ENCODE data around the gene SUGT1.

DNA sequence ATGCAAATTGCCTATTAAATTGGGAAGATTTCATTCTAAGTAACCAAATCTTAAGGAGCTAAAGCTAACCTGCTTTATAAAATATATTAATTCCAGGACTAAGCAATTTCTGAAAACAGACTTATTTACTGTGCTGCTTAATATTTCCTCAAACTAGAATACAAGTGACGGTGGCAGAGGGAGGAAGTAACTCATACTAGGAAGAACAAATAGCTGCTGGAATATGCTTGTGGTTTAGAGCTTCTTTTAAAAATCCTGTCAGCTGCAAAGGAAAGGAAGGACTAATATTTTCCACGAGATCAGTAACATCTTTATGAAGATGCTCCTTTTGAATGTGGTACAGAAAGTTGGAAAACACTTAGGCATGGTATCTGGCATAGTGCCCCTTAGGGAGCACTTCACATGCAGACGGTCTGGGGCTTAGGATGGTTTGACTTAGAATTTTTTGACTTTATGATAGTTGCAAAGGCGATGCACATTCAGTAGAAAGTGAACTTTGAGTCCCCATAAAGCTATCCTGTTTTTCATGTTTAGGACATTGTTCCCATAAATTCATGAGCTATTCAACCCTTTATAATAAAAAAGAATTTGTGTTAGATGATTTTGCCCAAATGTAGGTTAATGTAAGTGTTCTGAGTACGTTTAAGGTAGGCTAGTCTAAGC is 13.8 kb upstream of the SUGT1 start:
- TF ChIP-seq, protein P1, sequence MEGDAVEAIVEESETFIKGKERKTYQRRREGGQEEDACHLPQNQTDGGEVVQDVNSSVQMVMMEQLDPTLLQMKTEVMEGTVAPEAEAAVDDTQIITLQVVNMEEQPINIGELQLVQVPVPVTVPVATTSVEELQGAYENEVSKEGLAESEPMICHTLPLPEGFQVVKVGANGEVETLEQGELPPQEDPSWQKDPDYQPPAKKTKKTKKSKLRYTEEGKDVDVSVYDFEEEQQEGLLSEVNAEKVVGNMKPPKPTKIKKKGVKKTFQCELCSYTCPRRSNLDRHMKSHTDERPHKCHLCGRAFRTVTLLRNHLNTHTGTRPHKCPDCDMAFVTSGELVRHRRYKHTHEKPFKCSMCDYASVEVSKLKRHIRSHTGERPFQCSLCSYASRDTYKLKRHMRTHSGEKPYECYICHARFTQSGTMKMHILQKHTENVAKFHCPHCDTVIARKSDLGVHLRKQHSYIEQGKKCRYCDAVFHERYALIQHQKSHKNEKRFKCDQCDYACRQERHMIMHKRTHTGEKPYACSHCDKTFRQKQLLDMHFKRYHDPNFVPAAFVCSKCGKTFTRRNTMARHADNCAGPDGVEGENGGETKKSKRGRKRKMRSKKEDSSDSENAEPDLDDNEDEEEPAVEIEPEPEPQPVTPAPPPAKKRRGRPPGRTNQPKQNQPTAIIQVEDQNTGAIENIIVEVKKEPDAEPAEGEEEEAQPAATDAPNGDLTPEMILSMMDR (IDR thresholded peaks at IDR 0.05; ENCODE audit: extremely low read depth in 1 of 2, insufficient read depth in 1 of 2, low read depth in 1 of 2, low read length in 2 of 2), result no peak
- TF ChIP-seq MYC (IDR thresholded peaks at IDR 0.05; ENCODE audit: low read depth, low read length) (no peak), POLR2A (IDR thresholded peaks at IDR 0.05; ENCODE audit: low read depth, low read length) (no peak), POLR2AphosphoS5 (IDR thresholded peaks at IDR 0.05; ENCODE audit: insufficient read depth, low read depth, low read length) (no peak)
- TF ChIP-seq, protein P2, sequence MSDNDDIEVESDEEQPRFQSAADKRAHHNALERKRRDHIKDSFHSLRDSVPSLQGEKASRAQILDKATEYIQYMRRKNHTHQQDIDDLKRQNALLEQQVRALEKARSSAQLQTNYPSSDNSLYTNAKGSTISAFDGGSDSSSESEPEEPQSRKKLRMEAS (IDR thresholded peaks at IDR 0.05; ENCODE audit: insufficient read depth, insufficient read length), result no peak

Data from endothelial cell of umbilical vein (primary cell).